PC-3 (cell line): ENCODE results near the gene SLC19A2. TPM values are rescaled to one million over a fixed set of nuclear protein-coding genes. Genes with fewer than 3 reads are reported as not detected.
A peak's percentile ranks its signal among the peaks of the same experiment; 100 is the strongest.

Experiments used
- ATAC-seq: fragments of 200-7000 bp; cut with Tn5 transposase; 2 replicates; pipeline ENCODE4 v1.9.1; 2020; ENCODE audit warnings: mild to moderate bottlenecking, moderate library complexity
- BruUV-seq: library from RNA; stranded (reverse); fragments of 400-500 nt; replicated peaks from 2 replicates; lab custom pipeline; 2021; lab: Mats Ljungman, UMichigan
- CTCF ChIA-PET: fragments of 300-600 bp; sonication (Branson Sonifier 250); formaldehyde crosslinking; loops from one replicate; lab custom pipeline; 2022; ENCODE audit warnings: antibody characterized with exemption; lab: Charles Lee
- POLR2A ChIA-PET: fragments of 300-600 bp; sonication (Branson Sonifier 250); formaldehyde crosslinking; loops from one replicate; lab custom pipeline; 2022; ENCODE audit warnings: antibody characterized with exemption; ENCODE audit not compliant: unreplicated experiment; lab: Charles Lee
- DNase-seq: peaks from one replicate; pipeline ENCODE4 v3.0.0-alpha.2; 2015
- H2AFZ ChIP-seq: fragments of 300-600 bp; sonication (generic); 2 replicates; pipeline ENCODE4 v1.6.0; 2016; ENCODE audit warnings: antibody characterized with exemption, low read length
- H3F3A ChIP-seq: fragments of 300-600 bp; sonication (generic); one replicate; pipeline ENCODE4 v1.6.0; 2017; ENCODE audit warnings: antibody characterized with exemption, low read length, control low read depth, mild to moderate bottlenecking; ENCODE audit not compliant: unreplicated experiment
- H3K27ac ChIP-seq: fragments of 300-600 bp; sonication (generic); 2 replicates; pipeline ENCODE4 v1.5.1; 2016; ENCODE audit warnings: mild to moderate bottlenecking, low read length
- H3K27me3 ChIP-seq: fragments of 300-600 bp; sonication (generic); 2 replicates; pipeline ENCODE4 v1.6.1; 2016; ENCODE audit warnings: low read length, mixed read lengths
- H3K36me3 ChIP-seq: fragments of 300-600 bp; sonication (generic); 2 replicates; pipeline ENCODE4 v1.6.1; 2016; ENCODE audit warnings: low read depth, mixed run types, low read length, mixed read lengths
- H3K4me1 ChIP-seq: fragments of 300-600 bp; sonication (generic); 2 replicates; pipeline ENCODE4 v1.5.1; 2016; ENCODE audit warnings: low read length; ENCODE audit not compliant: insufficient read depth
- H3K4me2 ChIP-seq: fragments of 300-600 bp; sonication (generic); 2 replicates; pipeline ENCODE4 v1.6.0; 2016; ENCODE audit warnings: low read length
- H3K4me3 ChIP-seq: fragments of 300-600 bp; sonication (generic); 2 replicates; pipeline ENCODE4 v1.5.1; 2016; ENCODE audit warnings: mild to moderate bottlenecking, low read length, mixed read lengths
- H3K79me2 ChIP-seq: fragments of 300-600 bp; sonication (generic); 2 replicates; pipeline ENCODE4 v1.6.1; 2017; ENCODE audit warnings: low read length, mixed read lengths
- H3K9ac ChIP-seq: fragments of 300-600 bp; sonication (generic); 2 replicates; pipeline ENCODE4 v1.6.0; 2016; ENCODE audit warnings: mild to moderate bottlenecking, low read length
- H3K9me2 ChIP-seq: fragments of 300-600 bp; sonication (generic); replicated peaks from 2 replicates; pipeline ENCODE4 v1.6.1; 2016; ENCODE audit warnings: mixed run types, low read length, mixed read lengths
- H3K9me3 ChIP-seq: fragments of 300-600 bp; sonication (generic); 2 replicates; pipeline ENCODE4 v1.6.1; 2016; ENCODE audit warnings: low read length, mixed read lengths
- H4K20me1 ChIP-seq: fragments of 300-600 bp; sonication (generic); 2 replicates; pipeline ENCODE4 v1.6.1; 2016; ENCODE audit warnings: low read length, mixed read lengths
- CTCF ChIP-seq: fragments of 300-600 bp; sonication (generic); conservative IDR thresholded peaks from 2 replicates; pipeline ENCODE4 v1.5.1; 2017; ENCODE audit warnings: antibody characterized with exemption, low read depth, mild to moderate bottlenecking, low read length
- EZH2 ChIP-seq: fragments of 300-600 bp; sonication (generic); IDR thresholded peaks from one replicate; pipeline ENCODE4 v1.6.1; 2017; ENCODE audit warnings: antibody characterized with exemption, mild to moderate bottlenecking, low read length; ENCODE audit not compliant: unreplicated experiment
- EZH2phosphoT487 ChIP-seq: fragments of 300-600 bp; sonication (generic); IDR thresholded peaks from 2 replicates; pipeline ENCODE4 v1.6.1; 2018; ENCODE audit warnings: mild to moderate bottlenecking, antibody characterized with exemption, low read length, borderline replicate concordance
- intact Hi-C: fragments of 100-400 bp; cut with micrococcal nuclease; formaldehyde crosslinking; loops from 2 replicates; pipeline ENCODE4 v1.9.0; 2023
- total RNA-seq: library from RNA; depleted of rRNA; stranded (reverse); fragments of >200 nt; gene quantifications from 2 replicates; pipeline ENCODE4 v1.2.3, GENCODE V29; 2014

The SLC19A2 gene
- total RNA-seq, 1 experiment from 2014 or later: 11.0 TPM

DNA sequence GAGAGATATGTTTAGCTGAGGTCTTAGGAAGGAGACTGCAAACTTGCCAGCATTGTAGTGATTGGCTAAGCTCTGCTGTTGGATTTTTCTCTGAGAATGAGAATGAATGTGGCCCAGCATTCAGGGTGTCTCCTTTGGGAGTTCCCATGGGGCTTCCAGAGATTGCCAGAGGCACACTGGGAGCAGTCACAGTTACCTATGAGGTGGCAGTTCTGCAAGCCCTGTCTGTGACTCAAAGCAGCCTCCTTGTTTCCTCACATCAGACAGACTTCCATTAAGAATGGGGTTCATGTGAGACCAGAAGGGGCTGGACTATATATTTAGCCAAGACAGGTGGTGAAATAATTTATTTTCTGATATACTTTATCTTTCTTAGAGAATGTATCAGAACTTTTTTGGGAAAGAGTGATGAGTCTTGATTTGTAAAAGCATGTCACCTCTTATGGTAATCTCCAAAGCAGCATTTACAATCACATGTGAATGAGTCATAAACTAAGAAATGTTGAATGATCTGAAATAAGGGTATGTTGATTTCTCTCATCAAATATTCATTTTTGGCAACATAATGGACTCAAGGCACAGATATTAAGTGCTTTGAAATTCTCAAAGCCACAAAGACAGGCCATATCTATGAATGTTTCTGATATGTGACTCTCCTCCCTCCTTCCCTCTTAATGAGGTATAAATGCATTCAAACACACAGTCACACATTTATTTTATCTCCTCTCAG lies 9.5 kb upstream of the SLC19A2 start:
- intact Hi-C loops: no loop called here
- Histone ChIP-seq H3K27me3 (no peaks in the 10 kb centered on the region), H3K9ac (no peak overlapping the region), H2AFZ (no peak overlapping the region), H3K4me3 (no peak overlapping the region), H3K27ac (no peak overlapping the region), H3K9me2 (no peaks in the 10 kb centered on the region), H3K9me3 (no peaks in the 10 kb centered on the region), H3K36me3 (no peaks in the 10 kb centered on the region), H3K4me1 (peaks cover 4% of the 10 kb centered on the region; the same call in 1 of the 2 replicates), H3K79me2 (no peaks in the 10 kb centered on the region), H4K20me1 (no peaks in the 10 kb centered on the region), H3F3A (no peaks in the 10 kb centered on the region), H3K4me2 (no peak overlapping the region)
- TF ChIP-seq EZH2phosphoT487: no peak
- TF ChIP-seq CTCF: no peak
- TF ChIP-seq EZH2: no peak
- CTCF ChIA-PET: interaction anchor here (0.6 kb wide), 1 partner anchor 14 kb away, joined by 3 read pairs; no protein-coding TSS in a partner anchor
- ATAC-seq (0 out of 2 replicates have a peak, but pooled peaks have one; percentile 20), DNase-seq (no peak)
- BruUV-seq: no TSS peak
- POLR2A ChIA-PET: no interaction called here

GRCh38 chr1:169494343-169494742 lies 8.6 kb upstream of the SLC19A2 start:
- Histone ChIP-seq H3K4me3 (no peak overlapping the region), H3K9me3 (no peaks in the 10 kb centered on the region), H3F3A (no peaks in the 10 kb centered on the region), H3K9me2 (no peaks in the 10 kb centered on the region), H4K20me1 (no peaks in the 10 kb centered on the region), H3K27me3 (no peaks in the 10 kb centered on the region), H3K4me1 (peaks cover 4% of the 10 kb centered on the region; the same call in 1 of the 2 replicates), H2AFZ (no peak overlapping the region), H3K36me3 (no peaks in the 10 kb centered on the region), H3K27ac (no peak overlapping the region), H3K9ac (no peak overlapping the region), H3K4me2 (no peak overlapping the region), H3K79me2 (no peaks in the 10 kb centered on the region)
- TF ChIP-seq EZH2 (no peak), CTCF (no peak), EZH2phosphoT487 (no peak)
- CTCF ChIA-PET: no interaction called here
- ATAC-seq (no peak), DNase-seq (no peak)
- intact Hi-C loops: no loop called here
- POLR2A ChIA-PET: no interaction called here
- BruUV-seq: no TSS peak

DNA sequence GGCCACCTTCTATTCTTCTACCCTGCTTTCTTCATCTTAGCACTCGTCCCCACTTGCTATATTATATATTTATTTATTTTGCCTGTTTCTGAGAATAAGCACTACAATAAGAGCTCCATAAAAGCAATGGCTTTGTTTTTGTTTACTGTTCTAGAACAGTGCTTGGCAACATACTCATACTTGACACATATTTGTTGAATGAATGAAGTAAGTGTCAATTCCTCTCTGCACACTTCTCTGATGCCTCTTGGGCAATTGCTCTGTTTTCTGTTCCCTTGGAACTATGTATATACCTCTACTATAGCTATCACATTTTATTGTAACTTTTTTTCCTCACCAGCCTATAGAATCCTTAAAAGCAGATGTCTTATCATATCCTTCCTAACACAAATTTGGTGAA lies 7.5 kb upstream of the SLC19A2 start:
- peaks cover 7% of the 10 kb centered on the region for H3K4me1 ChIP-seq
- no peaks in the 10 kb centered on the region for H3K9me3 ChIP-seq
- no peaks in the 10 kb centered on the region for H3K9me2 ChIP-seq
- TF ChIP-seq CTCF (no peak), EZH2phosphoT487 (no peak), EZH2 (no peak)
- H3F3A ChIP-seq: no peaks in the 10 kb centered on the region
- no peaks in the 10 kb centered on the region for H3K36me3 ChIP-seq
- no peaks in the 10 kb centered on the region for H3K27me3 ChIP-seq
- H2AFZ ChIP-seq: no peak overlapping the region
- no peak overlapping the region for H3K27ac ChIP-seq
- intact Hi-C loops: no loop called here
- no peaks in the 10 kb centered on the region for H3K79me2 ChIP-seq
- BruUV-seq: no TSS peak
- DNase-seq (no peak), ATAC-seq (no peak)
- no peak overlapping the region for H3K4me2 ChIP-seq
- no peaks in the 10 kb centered on the region for H4K20me1 ChIP-seq
- H3K9ac ChIP-seq: no peak overlapping the region
- ChIA-PET CTCF (no interaction called here), POLR2A (no interaction called here)
- H3K4me3 ChIP-seq: no peak overlapping the region
